ENCODE results near the gene ZNF785.

DNA sequence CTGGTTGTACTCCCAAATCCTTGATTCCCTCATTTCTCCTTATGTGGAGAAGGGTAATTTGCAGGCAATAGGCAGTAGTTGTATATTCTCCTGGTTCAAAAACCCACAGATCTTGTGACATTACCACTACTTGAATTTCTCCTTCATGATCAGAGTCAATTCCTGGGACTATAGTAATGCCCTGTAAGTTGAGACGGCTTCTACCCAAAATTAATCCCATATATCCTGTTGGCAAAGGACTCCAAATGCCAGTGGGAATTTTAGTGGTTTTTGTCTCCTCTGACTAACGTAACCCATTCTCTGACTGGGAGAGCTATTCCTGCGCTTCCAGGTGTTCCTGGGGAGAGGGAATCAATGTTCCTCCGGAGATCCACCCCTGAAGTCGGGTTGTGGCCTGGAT is 36.3 kb upstream of the ZNF785 start:
- TF ChIP-seq, protein P1, sequence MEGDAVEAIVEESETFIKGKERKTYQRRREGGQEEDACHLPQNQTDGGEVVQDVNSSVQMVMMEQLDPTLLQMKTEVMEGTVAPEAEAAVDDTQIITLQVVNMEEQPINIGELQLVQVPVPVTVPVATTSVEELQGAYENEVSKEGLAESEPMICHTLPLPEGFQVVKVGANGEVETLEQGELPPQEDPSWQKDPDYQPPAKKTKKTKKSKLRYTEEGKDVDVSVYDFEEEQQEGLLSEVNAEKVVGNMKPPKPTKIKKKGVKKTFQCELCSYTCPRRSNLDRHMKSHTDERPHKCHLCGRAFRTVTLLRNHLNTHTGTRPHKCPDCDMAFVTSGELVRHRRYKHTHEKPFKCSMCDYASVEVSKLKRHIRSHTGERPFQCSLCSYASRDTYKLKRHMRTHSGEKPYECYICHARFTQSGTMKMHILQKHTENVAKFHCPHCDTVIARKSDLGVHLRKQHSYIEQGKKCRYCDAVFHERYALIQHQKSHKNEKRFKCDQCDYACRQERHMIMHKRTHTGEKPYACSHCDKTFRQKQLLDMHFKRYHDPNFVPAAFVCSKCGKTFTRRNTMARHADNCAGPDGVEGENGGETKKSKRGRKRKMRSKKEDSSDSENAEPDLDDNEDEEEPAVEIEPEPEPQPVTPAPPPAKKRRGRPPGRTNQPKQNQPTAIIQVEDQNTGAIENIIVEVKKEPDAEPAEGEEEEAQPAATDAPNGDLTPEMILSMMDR (conservative IDR thresholded peaks at IDR 0.05; ENCODE audit: low read depth, low read length), result no peak
- no peak for TF ChIP-seq EZH2 (IDR thresholded peaks at IDR 0.05; ENCODE audit: borderline replicate concordance, low read depth, low read length, poor library complexity, severe bottlenecking)
